Nephron (organoid): ENCODE measurements around the gene SLC9A3.

Experiments used
- H3K27ac Mint-ChIP-seq, 3 experiments: 2 replicates each; pipeline ENCODE4 v1.8.0; 2020; ENCODE audit warnings: mixed read lengths in 3 of 3, mild to moderate bottlenecking in 2 of 3, moderate library complexity in 1 of 3
- H3K27me3 Mint-ChIP-seq: 2 replicates; pipeline ENCODE4 v1.8.0; 2021; ENCODE audit warnings: low read depth, mild to moderate bottlenecking, moderate library complexity, mixed read lengths
- H3K36me3 Mint-ChIP-seq: 2 replicates; pipeline ENCODE4 v1.8.0; 2020; ENCODE audit warnings: low read depth, mixed read lengths
- H3K4me1 Mint-ChIP-seq: 2 replicates; pipeline ENCODE4 v1.8.0; 2020; ENCODE audit warnings: mixed read lengths
- H3K4me3 Mint-ChIP-seq, 3 experiments: 2 replicates each; pipeline ENCODE4 v1.8.0; 2020; ENCODE audit warnings: mild to moderate bottlenecking in 3 of 3, mixed read lengths in 3 of 3, moderate library complexity in 2 of 3
- H3K9me3 Mint-ChIP-seq: 2 replicates; pipeline ENCODE4 v1.8.0; 2020; ENCODE audit warnings: mixed read lengths
- CTCF ChIP-seq, 3 experiments: fragments of 200-600 bp; sonication (generic); IDR thresholded peaks; one replicate each; pipeline ENCODE4 v1.5.0; 2021; ENCODE audit warnings: antibody characterized with exemption in 3 of 3; ENCODE audit not compliant: unreplicated experiment in 3 of 3

SLC9A3 gene

DNA sequence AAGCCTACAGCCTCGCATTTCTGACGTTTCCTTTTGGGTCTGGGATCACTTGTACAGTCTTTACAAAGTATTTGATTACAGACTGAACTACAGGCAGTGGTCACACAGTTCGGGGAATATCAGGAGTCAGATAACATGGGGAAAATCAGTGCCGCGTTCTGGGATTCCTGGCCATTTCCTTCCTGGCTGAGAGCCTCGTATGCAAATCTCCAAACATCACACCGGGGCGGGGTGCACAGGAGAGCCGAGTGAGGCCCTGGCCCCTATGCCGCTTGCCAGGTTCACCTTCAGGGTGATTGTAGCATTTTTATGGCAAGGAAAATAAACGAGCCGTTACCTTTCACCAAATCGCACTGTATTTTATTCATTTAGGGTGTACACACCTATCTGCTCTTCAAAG, 29.6 kb upstream of the SLC9A3 start:
- Mint-ChIP-seq H3K4me3 (no peak overlapping the region), H3K27ac (no peak overlapping the region), H3K27me3 (peaks cover 27% of the 10 kb centered on the region), H3K36me3 (peaks cover 5% of the 10 kb centered on the region), H3K4me1 (no peaks in the 10 kb centered on the region), H3K9me3 (peaks cover 21% of the 10 kb centered on the region)
- TF ChIP-seq CTCF (IDR thresholded peaks at IDR 0.05; ENCODE audit: unreplicated experiment in 3 of 3) = no peak

- H3K9me3 Mint-ChIP-seq = peaks cover 12% of the 10 kb centered on the region
- no peak overlapping the region for H3K4me3 Mint-ChIP-seq
- no peaks in the 10 kb centered on the region for H3K36me3 Mint-ChIP-seq
- H3K4me1 Mint-ChIP-seq = no peaks in the 10 kb centered on the region
- peaks cover 33% of the 10 kb centered on the region for H3K27me3 Mint-ChIP-seq
- H3K27ac Mint-ChIP-seq = no peak overlapping the region
- no peak for TF ChIP-seq CTCF (IDR thresholded peaks at IDR 0.05; ENCODE audit: unreplicated experiment in 3 of 3)
Observed at GRCh38 chr5:551406-551805, 27.2 kb upstream of the SLC9A3 start.

GRCh38 chr5:549229-549628, 25.0 kb upstream of the SLC9A3 start:
- Mint-ChIP-seq H3K27me3 (peaks cover 33% of the 10 kb centered on the region), H3K36me3 (no peaks in the 10 kb centered on the region), H3K9me3 (peaks cover 10% of the 10 kb centered on the region), H3K27ac (no peak overlapping the region), H3K4me3 (no peak overlapping the region), H3K4me1 (no peaks in the 10 kb centered on the region)
- no peak for TF ChIP-seq CTCF (IDR thresholded peaks at IDR 0.05; ENCODE audit: unreplicated experiment in 3 of 3)

- Mint-ChIP-seq H3K27me3 (peaks cover 31% of the 10 kb centered on the region), H3K9me3 (peaks cover 10% of the 10 kb centered on the region), H3K4me3 (no peak overlapping the region), H3K36me3 (no peaks in the 10 kb centered on the region), H3K27ac (no peak overlapping the region), H3K4me1 (no peaks in the 10 kb centered on the region)
- TF ChIP-seq CTCF (IDR thresholded peaks at IDR 0.05; ENCODE audit: unreplicated experiment in 3 of 3) = no peak
Observed at GRCh38 chr5:548256-548655, 24.0 kb upstream of the SLC9A3 start.

- Mint-ChIP-seq H3K4me1 (no peaks in the 10 kb centered on the region), H3K27me3 (peaks cover 37% of the 10 kb centered on the region), H3K36me3 (no peaks in the 10 kb centered on the region), H3K4me3 (no peak overlapping the region), H3K9me3 (peaks cover 10% of the 10 kb centered on the region), H3K27ac (no peak overlapping the region)
- no peak for TF ChIP-seq CTCF (IDR thresholded peaks at IDR 0.05; ENCODE audit: unreplicated experiment in 3 of 3)
Observed at GRCh38 chr5:547086-547924, 23.1 kb upstream of the SLC9A3 start.

- TF ChIP-seq CTCF (IDR thresholded peaks at IDR 0.05; ENCODE audit: unreplicated experiment in 3 of 3) = no peak
- no peaks in the 10 kb centered on the region for H3K4me1 Mint-ChIP-seq
- H3K36me3 Mint-ChIP-seq = no peaks in the 10 kb centered on the region
- no peak overlapping the region for H3K4me3 Mint-ChIP-seq
- peaks cover 10% of the 10 kb centered on the region for H3K9me3 Mint-ChIP-seq
- no peak overlapping the region for H3K27ac Mint-ChIP-seq
- peaks cover 37% of the 10 kb centered on the region for H3K27me3 Mint-ChIP-seq
Observed at GRCh38 chr5:546376-546908, 22.2 kb upstream of the SLC9A3 start.
